ENCODE results near the gene GJA1.
"Not testable (repeated sequence)": the region's sequence is repeated elsewhere in the genome, so short reads cannot be mapped to it uniquely, and the experiment has no call there.

Gene GJA1

DNA sequence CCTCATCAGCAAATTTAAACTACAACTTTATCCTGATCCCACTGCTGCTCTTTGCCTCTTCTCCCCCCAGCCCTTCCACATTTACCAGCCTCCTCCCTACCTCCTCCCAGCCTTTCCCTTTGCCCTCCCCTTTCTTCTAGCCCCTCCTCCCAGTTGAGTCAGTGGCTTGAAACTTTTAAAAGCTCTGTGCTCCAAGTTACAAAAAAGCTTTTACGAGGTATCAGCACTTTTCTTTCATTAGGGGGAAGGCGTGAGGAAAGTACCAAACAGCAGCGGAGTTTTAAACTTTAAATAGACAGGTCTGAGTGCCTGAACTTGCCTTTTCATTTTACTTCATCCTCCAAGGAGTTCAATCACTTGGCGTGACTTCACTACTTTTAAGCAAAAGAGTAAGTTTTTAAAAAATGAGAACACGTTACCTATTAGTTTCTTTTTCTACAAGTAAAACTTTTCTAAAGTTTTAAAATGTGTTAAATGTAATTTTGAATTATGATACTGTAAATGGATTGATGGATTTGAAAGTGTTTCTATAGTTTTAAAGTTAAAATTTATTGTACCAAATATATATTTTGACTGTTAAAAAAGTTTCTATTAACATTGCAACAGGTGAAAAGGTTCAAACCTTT is at the start of gene GJA1:
TSS of gene GJA1 (plus strand) at position 203 of the 626 bp plus-strand sequence. CDS start 11,202 bp downstream, outside the sequence.
- peak within 1 kb of the TSS; percentile 90 to 97 (median 90) for H3K9ac ChIP-seq (ENCODE audit: low read length in 5 of 5)
- peak within 1 kb of the TSS; percentile 81 to 89 (median 86) for H3K4me3 ChIP-seq (ENCODE audit: low read depth in 1 of 5, low read length in 5 of 5)
- H3K36me3 ChIP-seq (ENCODE audit: control insufficient read depth in 5 of 5, insufficient read depth in 5 of 5, low read length in 5 of 5) = no peaks in the 10 kb centered on the region
- H3K27ac ChIP-seq (ENCODE audit: low read depth, low read length) = peak within 1 kb of the TSS; percentile 98
- H3K27me3 ChIP-seq (ENCODE audit: control insufficient read depth in 5 of 5, insufficient read depth in 4 of 5, low read length in 5 of 5) = no peaks in the 10 kb centered on the region
- no peaks in the 10 kb centered on the region for H3K9me3 ChIP-seq (ENCODE audit: control insufficient read depth in 5 of 5, low read length in 5 of 5)
- H3K4me1 ChIP-seq (ENCODE audit: control insufficient read depth in 5 of 5, insufficient read depth in 5 of 5, low read length in 5 of 5) = peaks cover 0 to 19% (median 13%) of the 10 kb centered on the region in 5 donors

DNA sequence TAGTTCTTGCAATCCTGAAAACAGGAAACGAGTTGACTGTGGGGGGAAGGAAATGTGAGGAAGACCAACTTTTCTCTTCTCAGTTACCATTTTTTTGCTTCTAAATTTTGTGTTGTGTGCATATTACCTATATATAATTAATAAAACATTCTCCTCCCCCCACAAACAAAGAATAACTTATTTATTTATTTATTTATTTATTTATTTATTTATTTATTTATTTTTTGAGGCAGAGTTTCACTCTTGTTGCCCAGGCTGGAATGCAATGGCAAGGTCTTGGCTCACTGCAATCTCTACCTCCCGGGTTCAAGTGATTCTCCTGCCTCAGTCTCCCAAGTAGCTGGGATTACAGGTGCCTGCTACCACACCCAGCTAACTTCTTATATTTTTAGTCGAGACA is 48.9 kb upstream of the GJA1 start:
- H3K9ac ChIP-seq (ENCODE audit: low read length in 5 of 5); H3K27ac ChIP-seq (ENCODE audit: low read depth, low read length); H3K9me3 ChIP-seq (ENCODE audit: control insufficient read depth in 5 of 5, low read length in 5 of 5); H3K4me1 ChIP-seq (ENCODE audit: control insufficient read depth in 5 of 5, insufficient read depth in 5 of 5, low read length in 5 of 5); H3K4me3 ChIP-seq (ENCODE audit: low read depth in 1 of 5, low read length in 5 of 5); H3K27me3 ChIP-seq (ENCODE audit: control insufficient read depth in 5 of 5, insufficient read depth in 4 of 5, low read length in 5 of 5); H3K36me3 ChIP-seq (ENCODE audit: control insufficient read depth in 5 of 5, insufficient read depth in 5 of 5, low read length in 5 of 5): not testable (repeated sequence)

DNA sequence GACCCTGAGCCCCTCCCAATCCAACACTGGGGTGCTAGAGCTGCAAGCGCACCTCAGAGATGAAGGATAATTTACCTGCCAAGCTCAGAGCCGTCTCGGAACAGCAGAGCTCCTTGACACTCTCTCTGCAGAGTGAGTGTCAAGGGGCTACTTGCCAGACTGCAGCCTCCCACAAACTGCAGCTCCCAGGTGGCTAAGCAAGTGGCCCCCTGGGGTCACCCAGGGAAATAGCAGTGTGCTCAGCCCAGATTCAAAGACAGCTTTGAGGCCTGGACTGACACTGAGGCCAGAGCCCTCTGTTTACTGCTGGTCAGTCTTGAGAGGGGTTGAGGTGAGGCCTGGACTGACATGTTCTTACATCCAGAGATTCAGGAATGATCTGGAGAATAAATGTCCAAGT is 46.0 kb upstream of the GJA1 start:
- H3K4me1 ChIP-seq (ENCODE audit: control insufficient read depth in 5 of 5, insufficient read depth in 5 of 5, low read length in 5 of 5) = no peaks in the 10 kb centered on the region
- H3K27me3 ChIP-seq (ENCODE audit: control insufficient read depth in 5 of 5, insufficient read depth in 4 of 5, low read length in 5 of 5) = no peaks in the 10 kb centered on the region
- no peaks in the 10 kb centered on the region for H3K9me3 ChIP-seq (ENCODE audit: control insufficient read depth in 5 of 5, low read length in 5 of 5)
- H3K36me3 ChIP-seq (ENCODE audit: control insufficient read depth in 5 of 5, insufficient read depth in 5 of 5, low read length in 5 of 5) = no peaks in the 10 kb centered on the region
- H3K9ac ChIP-seq (ENCODE audit: low read length in 5 of 5) = no peak overlapping the region
- no peak overlapping the region for H3K27ac ChIP-seq (ENCODE audit: low read depth, low read length)
- no peak overlapping the region for H3K4me3 ChIP-seq (ENCODE audit: low read depth in 1 of 5, low read length in 5 of 5)

DNA sequence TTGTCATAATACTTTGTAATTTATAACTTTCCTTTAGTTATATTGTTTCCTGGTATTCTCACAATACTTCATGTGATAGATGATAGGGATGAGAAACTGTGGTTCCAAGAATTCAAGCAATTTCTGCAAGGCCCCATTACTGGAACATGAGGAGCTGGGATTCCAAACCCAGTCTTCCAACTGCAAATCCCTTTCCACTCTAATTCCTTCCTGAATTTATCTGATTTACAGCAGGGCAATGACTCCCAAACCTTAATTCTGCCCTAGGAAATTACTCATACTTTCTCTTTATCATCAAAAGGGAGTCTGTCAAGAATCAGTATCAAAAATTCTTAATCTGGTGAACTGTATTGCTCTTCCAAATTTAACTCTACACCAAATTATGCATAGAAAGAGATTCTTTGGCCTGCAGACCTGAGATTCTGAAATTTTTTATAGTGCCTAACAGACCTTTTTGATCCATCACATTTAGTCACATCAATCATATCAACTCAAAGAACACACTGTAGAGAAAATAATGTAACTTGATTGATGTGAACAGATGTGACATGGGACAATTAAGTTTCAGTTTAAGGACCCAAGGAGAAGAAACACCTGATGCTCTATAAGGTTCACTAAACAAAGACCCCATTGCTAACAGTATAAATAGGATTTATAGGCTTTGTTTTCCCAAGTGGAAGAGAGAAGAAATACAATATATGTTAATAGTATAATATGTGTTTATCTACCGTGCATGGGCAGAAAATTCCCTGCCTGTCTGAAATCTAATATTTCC is 41.5 kb upstream of the GJA1 start:
- H3K9me3 ChIP-seq (ENCODE audit: control insufficient read depth in 5 of 5, low read length in 5 of 5) = no peaks in the 10 kb centered on the region
- no peaks in the 10 kb centered on the region for H3K36me3 ChIP-seq (ENCODE audit: control insufficient read depth in 5 of 5, insufficient read depth in 5 of 5, low read length in 5 of 5)
- no peak overlapping the region for H3K9ac ChIP-seq (ENCODE audit: low read length in 5 of 5)
- H3K4me1 ChIP-seq (ENCODE audit: control insufficient read depth in 5 of 5, insufficient read depth in 5 of 5, low read length in 5 of 5) = no peaks in the 10 kb centered on the region
- no peak overlapping the region for H3K4me3 ChIP-seq (ENCODE audit: low read depth in 1 of 5, low read length in 5 of 5)
- H3K27ac ChIP-seq (ENCODE audit: low read depth, low read length) = no peak overlapping the region
- H3K27me3 ChIP-seq (ENCODE audit: control insufficient read depth in 5 of 5, insufficient read depth in 4 of 5, low read length in 5 of 5) = no peaks in the 10 kb centered on the region

DNA sequence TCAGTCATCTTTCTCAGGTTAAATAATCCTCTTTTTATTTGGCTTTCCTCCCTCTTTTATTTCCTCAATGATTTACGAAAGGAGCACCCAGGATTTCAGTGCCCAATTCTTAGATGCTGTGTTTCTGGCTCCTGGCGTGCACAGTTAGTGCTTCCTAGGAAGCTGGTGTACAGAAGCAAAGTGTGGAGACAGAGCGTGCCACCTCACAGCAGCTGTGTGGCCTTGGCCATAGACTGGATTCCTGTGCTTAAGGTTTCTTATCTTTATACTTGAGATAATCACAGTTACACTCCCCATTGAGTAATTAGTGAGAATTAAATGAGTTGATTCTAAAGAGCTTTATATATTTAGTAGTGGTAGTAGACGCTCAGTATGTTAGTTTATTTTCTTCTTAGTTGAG is 39.7 kb upstream of the GJA1 start:
- peaks cover 0 to 3% (median 0%) of the 10 kb centered on the region in 5 donors for H3K4me1 ChIP-seq (ENCODE audit: control insufficient read depth in 5 of 5, insufficient read depth in 5 of 5, low read length in 5 of 5)
- H3K36me3 ChIP-seq (ENCODE audit: control insufficient read depth in 5 of 5, insufficient read depth in 5 of 5, low read length in 5 of 5) = no peaks in the 10 kb centered on the region
- H3K9me3 ChIP-seq (ENCODE audit: control insufficient read depth in 5 of 5, low read length in 5 of 5) = no peaks in the 10 kb centered on the region
- no peak overlapping the region for H3K9ac ChIP-seq (ENCODE audit: low read length in 5 of 5)
- no peak overlapping the region for H3K27ac ChIP-seq (ENCODE audit: low read depth, low read length)
- H3K4me3 ChIP-seq (ENCODE audit: low read depth in 1 of 5, low read length in 5 of 5) = no peak overlapping the region
- H3K27me3 ChIP-seq (ENCODE audit: control insufficient read depth in 5 of 5, insufficient read depth in 4 of 5, low read length in 5 of 5) = no peaks in the 10 kb centered on the region

DNA sequence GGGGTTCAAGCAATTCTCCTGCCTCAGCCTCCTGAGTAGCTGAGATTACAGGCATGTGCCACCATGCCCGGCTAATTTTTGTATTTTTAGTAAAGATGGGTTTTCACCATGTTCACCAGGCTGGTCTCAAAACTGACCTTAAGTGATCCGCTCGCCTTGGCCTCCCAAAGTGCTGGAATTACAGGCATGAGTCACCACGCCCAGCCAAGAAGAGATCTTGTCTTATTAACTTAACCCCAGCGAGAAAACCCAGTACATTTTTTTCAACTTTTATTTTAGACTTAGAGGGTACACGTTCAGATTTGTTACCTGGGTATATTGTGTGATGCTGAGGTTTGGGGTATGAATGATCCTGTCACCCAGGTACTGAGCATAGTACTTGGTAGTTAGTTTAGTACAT is 38.3 kb upstream of the GJA1 start:
- not testable (repeated sequence) for H3K9me3 ChIP-seq (ENCODE audit: control insufficient read depth in 5 of 5, low read length in 5 of 5); H3K4me1 ChIP-seq (ENCODE audit: control insufficient read depth in 5 of 5, insufficient read depth in 5 of 5, low read length in 5 of 5); H3K9ac ChIP-seq (ENCODE audit: low read length in 5 of 5); H3K4me3 ChIP-seq (ENCODE audit: low read depth in 1 of 5, low read length in 5 of 5); H3K27ac ChIP-seq (ENCODE audit: low read depth, low read length); H3K36me3 ChIP-seq (ENCODE audit: control insufficient read depth in 5 of 5, insufficient read depth in 5 of 5, low read length in 5 of 5); H3K27me3 ChIP-seq (ENCODE audit: control insufficient read depth in 5 of 5, insufficient read depth in 4 of 5, low read length in 5 of 5)

DNA sequence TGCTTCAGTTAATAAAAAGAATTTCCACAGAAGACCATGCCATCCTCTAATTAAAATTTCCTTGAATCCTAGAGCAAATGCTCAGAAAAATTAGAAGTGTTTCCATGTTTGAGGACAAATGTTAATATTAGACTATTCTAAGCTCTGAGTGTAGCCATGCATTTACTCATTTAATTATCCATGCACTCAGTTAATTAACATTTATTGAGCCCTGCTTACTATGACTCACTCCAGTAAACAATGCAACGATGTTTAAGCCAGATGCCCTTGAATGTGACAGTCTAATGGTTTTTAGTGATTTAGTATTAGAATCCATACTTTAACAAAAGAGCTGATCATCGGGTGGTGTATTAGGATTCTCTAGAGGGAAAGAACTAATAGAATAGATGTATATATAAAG is 37.3 kb upstream of the GJA1 start:
- Histone ChIP-seq H3K27ac (ENCODE audit: low read depth, low read length) (no peak overlapping the region), H3K4me3 (ENCODE audit: low read depth in 1 of 5, low read length in 5 of 5) (no peak overlapping the region), H3K9me3 (ENCODE audit: control insufficient read depth in 5 of 5, low read length in 5 of 5) (no peaks in the 10 kb centered on the region), H3K4me1 (ENCODE audit: control insufficient read depth in 5 of 5, insufficient read depth in 5 of 5, low read length in 5 of 5) (peaks cover 0 to 3% (median 0%) of the 10 kb centered on the region in 5 donors), H3K36me3 (ENCODE audit: control insufficient read depth in 5 of 5, insufficient read depth in 5 of 5, low read length in 5 of 5) (no peaks in the 10 kb centered on the region), H3K27me3 (ENCODE audit: control insufficient read depth in 5 of 5, insufficient read depth in 4 of 5, low read length in 5 of 5) (no peaks in the 10 kb centered on the region), H3K9ac (ENCODE audit: low read length in 5 of 5) (no peak overlapping the region)

DNA sequence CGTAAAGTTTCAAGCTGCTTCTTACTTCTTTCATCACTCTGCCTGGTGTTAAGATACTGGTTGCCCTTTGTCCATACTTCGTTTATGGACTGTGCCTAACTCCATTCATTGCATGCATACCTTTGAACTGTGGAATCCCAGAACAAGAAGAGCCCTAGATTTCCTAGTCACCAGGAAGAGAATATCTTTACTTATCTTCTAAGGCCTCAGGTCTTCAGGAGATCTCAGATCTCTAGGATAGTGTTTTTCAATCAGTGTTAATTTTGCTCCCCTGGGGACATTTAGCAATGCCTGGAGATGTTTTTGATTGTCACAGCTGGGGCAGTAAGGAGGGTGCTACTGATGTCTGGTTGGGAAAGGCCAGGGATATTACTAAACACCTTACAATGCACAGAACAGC is 35.5 kb upstream of the GJA1 start:
- no peaks in the 10 kb centered on the region for H3K27me3 ChIP-seq (ENCODE audit: control insufficient read depth in 5 of 5, insufficient read depth in 4 of 5, low read length in 5 of 5)
- no peak overlapping the region for H3K27ac ChIP-seq (ENCODE audit: low read depth, low read length)
- no peak overlapping the region for H3K9ac ChIP-seq (ENCODE audit: low read length in 5 of 5)
- H3K4me1 ChIP-seq (ENCODE audit: control insufficient read depth in 5 of 5, insufficient read depth in 5 of 5, low read length in 5 of 5) = peaks cover 0 to 3% (median 0%) of the 10 kb centered on the region in 5 donors
- no peaks in the 10 kb centered on the region for H3K9me3 ChIP-seq (ENCODE audit: control insufficient read depth in 5 of 5, low read length in 5 of 5)
- H3K4me3 ChIP-seq (ENCODE audit: low read depth in 1 of 5, low read length in 5 of 5) = no peak overlapping the region
- H3K36me3 ChIP-seq (ENCODE audit: control insufficient read depth in 5 of 5, insufficient read depth in 5 of 5, low read length in 5 of 5) = no peaks in the 10 kb centered on the region

DNA sequence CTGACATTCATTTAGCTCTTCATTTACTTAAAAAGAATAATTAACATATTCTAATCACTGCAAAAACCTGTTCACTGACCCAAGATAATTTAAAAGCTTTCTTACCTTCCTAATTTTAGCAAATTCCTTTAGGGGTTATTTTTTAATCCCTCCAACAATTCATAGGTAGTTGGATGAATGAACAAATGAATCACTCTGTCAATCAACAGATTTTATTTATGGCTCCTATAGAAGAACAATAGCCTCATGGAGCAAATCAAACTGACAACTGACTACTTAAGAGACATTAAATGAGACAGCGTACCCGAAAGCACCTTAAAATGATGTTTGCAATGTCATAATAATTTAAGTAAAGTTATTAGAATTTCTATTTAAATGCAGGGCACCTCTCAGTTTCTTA is 31.5 kb upstream of the GJA1 start:
- H3K27ac ChIP-seq (ENCODE audit: low read depth, low read length) = no peak overlapping the region
- H3K9ac ChIP-seq (ENCODE audit: low read length in 5 of 5) = no peak overlapping the region
- no peak overlapping the region for H3K4me3 ChIP-seq (ENCODE audit: low read depth in 1 of 5, low read length in 5 of 5)
- H3K4me1 ChIP-seq (ENCODE audit: control insufficient read depth in 5 of 5, insufficient read depth in 5 of 5, low read length in 5 of 5) = peaks cover 0 to 3% (median 0%) of the 10 kb centered on the region in 5 donors
- H3K36me3 ChIP-seq (ENCODE audit: control insufficient read depth in 5 of 5, insufficient read depth in 5 of 5, low read length in 5 of 5) = no peaks in the 10 kb centered on the region
- no peaks in the 10 kb centered on the region for H3K9me3 ChIP-seq (ENCODE audit: control insufficient read depth in 5 of 5, low read length in 5 of 5)
- H3K27me3 ChIP-seq (ENCODE audit: control insufficient read depth in 5 of 5, insufficient read depth in 4 of 5, low read length in 5 of 5) = no peaks in the 10 kb centered on the region

DNA sequence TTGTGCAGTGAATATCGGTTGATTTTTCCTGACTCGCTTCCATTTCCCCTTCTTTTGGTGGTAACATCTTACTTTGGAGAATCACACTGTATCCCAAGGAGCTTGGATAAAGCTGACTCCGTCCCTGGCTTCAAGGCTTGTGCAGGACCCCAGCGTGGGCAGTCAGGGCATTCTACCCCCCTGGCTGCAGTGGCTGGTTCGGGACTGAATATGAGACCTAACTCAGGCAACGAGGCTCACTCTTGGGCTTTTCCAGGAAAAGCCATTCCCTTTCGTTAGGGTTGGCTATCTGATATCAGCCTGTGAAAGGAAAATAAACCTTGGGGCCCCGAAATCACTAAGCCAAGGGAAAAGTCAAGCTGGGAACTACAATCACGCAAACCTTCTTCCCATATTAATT is 30.1 kb upstream of the GJA1 start:
- no peak overlapping the region for H3K4me3 ChIP-seq (ENCODE audit: low read depth in 1 of 5, low read length in 5 of 5)
- H3K9ac ChIP-seq (ENCODE audit: low read length in 5 of 5) = no peak overlapping the region
- no peaks in the 10 kb centered on the region for H3K9me3 ChIP-seq (ENCODE audit: control insufficient read depth in 5 of 5, low read length in 5 of 5)
- no peaks in the 10 kb centered on the region for H3K27me3 ChIP-seq (ENCODE audit: control insufficient read depth in 5 of 5, insufficient read depth in 4 of 5, low read length in 5 of 5)
- no peaks in the 10 kb centered on the region for H3K4me1 ChIP-seq (ENCODE audit: control insufficient read depth in 5 of 5, insufficient read depth in 5 of 5, low read length in 5 of 5)
- no peak overlapping the region for H3K27ac ChIP-seq (ENCODE audit: low read depth, low read length)
- no peaks in the 10 kb centered on the region for H3K36me3 ChIP-seq (ENCODE audit: control insufficient read depth in 5 of 5, insufficient read depth in 5 of 5, low read length in 5 of 5)
